Upper lobe of left lung (tissue), 4 donors: ENCODE data around the gene ASH1L.

ENCODE experiments used
- CTCF ChIP-seq, 6 experiments: fragments of 450-650 bp in 4 of 6; fragments of 200-600 bp in 2 of 6; sonication (generic) in 2 of 6; IDR thresholded peaks; one replicate each; pipeline ENCODE4 v1.5.1; 2016 to 2019; ENCODE audit warnings: antibody characterized with exemption in 6 of 6
- EP300 ChIP-seq, 4 donors: sonication (generic); formaldehyde crosslinking; IDR thresholded peaks; one replicate each; pipeline ENCODE4 v1.5.1; 2017; ENCODE audit warnings: antibody characterized with exemption in 4 of 4, control low read depth in 2 of 4
- POLR2A ChIP-seq, 4 donors: fragments of 450-650 bp; IDR thresholded peaks; one replicate each; pipeline ENCODE4 v1.5.1; 2016 to 2017; ENCODE audit warnings: antibody characterized with exemption in 4 of 4, mild to moderate bottlenecking in 2 of 4
- POLR2AphosphoS5 ChIP-seq, 2 donors: sonication (generic); formaldehyde crosslinking; IDR thresholded peaks; one replicate each; pipeline ENCODE4 v1.5.1; 2017; ENCODE audit warnings: antibody characterized with exemption in 2 of 2

- no peak for TF ChIP-seq CTCF (IDR thresholded peaks at IDR 0.05)
- TF ChIP-seq POLR2AphosphoS5 (IDR thresholded peaks at IDR 0.05) = no peak
- TF ChIP-seq POLR2A (IDR thresholded peaks at IDR 0.05) = no peak
- no peak for TF ChIP-seq EP300 (IDR thresholded peaks at IDR 0.05)
Measured at GRCh38 chr1:155360051-155360450, 202.6 kb downstream of the ASH1L start.
